ENCODE data around the gene PAFAH1B2.
"Not testable (repeated sequence)": the region's sequence is repeated elsewhere in the genome, so short reads cannot be mapped to it uniquely, and the experiment has no call there.

The PAFAH1B2 gene

DNA sequence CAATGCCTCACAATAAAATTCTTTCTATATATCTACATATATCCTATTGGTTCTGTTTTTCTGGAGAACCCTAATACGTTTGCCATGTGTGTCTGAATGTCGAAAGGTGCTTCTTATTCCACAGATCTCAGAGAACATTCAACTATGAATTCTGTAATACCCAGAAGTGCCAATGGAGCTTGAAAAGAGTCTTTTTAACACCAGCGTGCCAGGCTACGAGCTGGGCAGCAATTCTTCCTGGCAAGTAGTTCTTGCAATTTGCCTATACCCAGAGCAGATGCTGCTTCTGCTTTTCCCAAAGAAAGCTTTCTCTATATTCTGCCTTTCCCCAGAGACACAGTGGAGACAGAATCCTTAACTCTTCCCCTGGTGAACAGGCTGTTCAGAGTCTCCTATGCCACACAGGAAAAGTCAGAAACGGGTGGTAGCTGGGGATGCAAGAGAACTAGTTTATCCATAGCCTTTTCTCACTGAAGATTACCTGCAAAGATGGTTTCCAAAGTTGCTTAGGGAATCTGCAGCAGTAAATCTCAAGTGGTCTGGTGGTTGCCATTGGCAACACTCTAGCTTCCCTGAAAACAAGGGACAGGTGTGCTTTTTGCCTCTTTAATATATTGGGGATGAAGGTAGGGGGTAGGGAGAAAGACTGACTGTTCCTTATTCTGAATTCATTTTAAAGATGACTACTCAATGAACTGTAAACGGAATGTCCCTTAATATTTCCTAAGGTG is 16.8 kb upstream of the PAFAH1B2 start:
- DNase-seq (ENCODE audit: low spot score), result no peak

DNA sequence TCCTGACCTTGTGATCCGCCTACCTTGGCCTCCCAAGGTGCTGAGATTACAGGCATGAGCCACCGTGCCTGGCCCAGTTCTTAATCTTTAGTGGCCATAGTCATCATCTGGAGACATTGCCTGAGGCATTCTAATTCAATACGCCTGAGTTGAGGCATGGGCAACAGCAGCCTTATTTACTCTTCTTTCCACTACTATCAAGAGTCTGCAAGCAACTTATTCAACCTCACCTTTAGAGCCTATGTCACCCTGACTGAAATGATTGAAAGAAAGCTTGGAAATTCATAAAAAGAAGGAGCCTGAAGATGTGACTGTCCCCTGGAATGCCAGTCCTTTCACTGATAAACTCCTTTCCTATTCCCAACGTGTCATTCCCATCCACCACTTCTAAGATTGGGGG is 15.8 kb upstream of the PAFAH1B2 start:
- no peak for DNase-seq (ENCODE audit: low spot score)

DNA sequence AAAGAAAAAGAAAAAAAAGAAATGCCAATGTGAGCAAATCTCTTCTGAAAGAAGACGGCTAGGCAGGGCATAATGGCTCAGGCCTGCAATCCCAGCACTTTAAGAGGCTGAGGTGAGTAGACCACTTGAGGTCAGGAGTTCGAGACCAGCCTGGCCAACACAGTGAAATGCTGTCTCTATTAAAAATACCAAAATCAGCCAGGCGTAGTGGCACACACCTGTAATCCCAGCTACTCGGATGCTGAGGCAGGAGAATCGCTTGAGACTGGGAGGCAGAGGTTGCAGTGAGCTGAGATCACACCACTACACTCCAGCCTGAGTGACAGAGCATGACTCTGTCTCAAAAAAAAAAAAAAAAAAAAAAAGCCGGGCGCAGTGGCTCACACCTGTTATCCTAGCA is 13.7 kb upstream of the PAFAH1B2 start:
- DNase-seq (ENCODE audit: low spot score), result not testable (repeated sequence)

DNA sequence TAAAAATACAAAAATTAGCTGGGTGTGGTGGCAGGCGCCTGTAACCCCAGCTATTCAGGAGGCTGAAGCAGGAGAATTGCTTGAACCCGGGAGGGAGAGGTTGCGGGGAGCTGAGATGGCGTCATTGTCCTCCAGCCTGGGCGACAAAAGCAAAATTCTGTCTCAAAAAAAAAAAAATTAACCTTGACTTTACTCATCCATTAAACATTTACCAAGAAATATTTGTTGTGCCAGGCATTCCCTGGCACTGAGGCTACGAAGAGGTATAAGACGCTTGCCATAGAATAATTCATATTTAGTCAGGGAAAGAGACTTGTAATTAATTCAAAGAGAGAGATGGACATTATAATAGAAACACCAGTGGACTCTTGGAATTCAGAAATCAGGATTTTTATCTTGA is 13.2 kb upstream of the PAFAH1B2 start:
- DNase-seq (ENCODE audit: low spot score), result no peak

DNA sequence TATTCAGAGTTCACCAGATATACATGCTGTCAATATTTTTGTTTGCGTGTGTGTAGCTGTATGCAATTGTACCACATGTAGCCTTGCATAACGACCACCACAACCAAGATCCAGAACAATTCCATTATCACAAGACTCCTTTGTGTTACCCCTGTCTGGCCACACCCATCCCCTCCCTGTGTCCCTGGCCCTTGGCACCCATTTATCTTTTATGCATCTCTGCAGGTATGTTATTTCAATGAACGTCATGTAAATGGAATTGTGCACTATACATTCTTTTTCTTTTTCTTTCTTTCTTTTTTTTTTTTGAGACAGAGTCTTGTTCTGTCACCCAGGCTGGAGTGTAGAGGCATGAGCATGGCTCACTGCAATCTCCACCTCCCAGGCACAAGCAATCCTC is 9.7 kb upstream of the PAFAH1B2 start:
- no peak for DNase-seq (ENCODE audit: low spot score)

DNA sequence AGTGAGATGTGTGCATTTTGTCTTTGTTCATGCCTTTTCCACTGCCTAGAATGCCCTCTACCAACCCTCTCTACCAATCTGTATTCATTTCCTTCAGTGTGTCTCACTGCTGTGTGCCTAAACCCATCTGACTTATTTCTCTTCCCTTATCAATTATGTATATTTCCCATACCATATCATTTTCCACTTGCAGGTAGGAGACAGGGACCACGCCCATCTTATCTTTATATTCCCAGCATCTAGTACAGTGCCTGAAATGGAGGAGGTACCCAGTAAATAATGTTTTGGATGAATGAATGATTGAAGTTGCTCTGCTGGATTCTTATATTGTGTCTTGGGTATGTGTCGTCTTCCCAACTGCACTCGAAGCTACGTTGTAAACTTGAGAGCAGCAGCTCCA is 9.1 kb upstream of the PAFAH1B2 start:
- DNase-seq (ENCODE audit: low spot score), result not testable (repeated sequence)

DNA sequence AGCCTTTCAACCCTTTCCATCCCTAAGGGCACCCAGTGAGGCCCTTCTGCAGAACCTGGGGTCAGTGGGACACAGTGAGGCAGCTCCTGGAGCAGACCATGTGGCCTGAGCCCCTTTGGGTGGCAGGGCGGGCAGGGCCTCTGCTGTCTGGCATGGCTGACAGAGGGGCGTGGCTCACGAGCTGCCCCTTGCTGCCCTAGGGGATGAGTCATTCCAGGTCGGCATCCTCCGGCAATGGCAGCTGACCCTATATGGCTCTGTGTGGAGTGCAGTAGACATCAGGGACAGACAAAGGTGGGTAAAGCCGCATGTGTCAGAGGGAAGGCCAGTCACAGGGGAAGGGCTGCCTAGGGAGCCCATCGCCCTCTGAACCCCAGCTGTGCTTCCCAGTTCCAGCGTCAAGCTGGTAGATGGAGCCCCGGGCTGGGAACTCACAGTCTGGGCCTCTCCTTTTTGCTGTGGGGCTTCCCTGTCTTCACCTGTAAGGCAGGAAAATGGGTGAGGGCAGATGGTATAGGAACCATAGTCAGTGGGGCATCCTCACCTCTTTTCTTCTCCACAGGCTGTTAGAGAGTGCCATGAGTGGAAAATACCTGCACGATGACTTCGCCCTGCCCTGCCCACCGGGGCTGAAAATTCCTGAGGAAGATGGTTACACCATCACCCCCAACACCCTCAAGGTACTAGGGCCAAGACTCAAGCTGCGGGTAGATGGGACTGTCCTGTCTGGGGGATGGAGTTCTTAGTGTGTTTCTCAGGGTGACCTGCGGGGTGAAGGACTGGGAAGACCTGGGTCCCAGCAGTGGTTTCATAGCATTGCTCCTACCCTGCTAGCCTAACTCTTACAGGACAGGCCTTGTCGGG is 6.6 kb upstream of the PAFAH1B2 start:
- DNase-seq (ENCODE audit: low spot score), result not testable (repeated sequence)

DNA sequence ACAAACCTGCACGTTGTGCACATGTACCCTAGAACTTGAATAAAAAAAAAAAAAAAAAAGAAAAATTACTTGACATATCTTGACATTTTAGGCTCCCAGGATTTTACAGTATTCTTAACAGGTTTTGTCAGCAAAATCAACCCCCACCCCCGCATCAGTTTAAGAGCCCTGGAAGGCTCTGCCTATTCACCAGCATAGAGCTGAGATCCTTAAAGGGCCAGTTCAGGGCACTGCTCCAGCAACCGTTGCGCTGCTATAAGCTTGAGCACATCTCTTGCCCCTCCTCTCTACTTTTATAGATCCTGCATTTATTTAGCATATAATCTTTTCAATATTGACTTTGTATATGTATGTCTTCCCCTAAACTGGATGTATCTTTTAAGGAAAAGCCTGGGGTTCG is 697 bp upstream of the PAFAH1B2 start:
- DNase-seq (ENCODE audit: low spot score), result peak; percentile 11

DNA sequence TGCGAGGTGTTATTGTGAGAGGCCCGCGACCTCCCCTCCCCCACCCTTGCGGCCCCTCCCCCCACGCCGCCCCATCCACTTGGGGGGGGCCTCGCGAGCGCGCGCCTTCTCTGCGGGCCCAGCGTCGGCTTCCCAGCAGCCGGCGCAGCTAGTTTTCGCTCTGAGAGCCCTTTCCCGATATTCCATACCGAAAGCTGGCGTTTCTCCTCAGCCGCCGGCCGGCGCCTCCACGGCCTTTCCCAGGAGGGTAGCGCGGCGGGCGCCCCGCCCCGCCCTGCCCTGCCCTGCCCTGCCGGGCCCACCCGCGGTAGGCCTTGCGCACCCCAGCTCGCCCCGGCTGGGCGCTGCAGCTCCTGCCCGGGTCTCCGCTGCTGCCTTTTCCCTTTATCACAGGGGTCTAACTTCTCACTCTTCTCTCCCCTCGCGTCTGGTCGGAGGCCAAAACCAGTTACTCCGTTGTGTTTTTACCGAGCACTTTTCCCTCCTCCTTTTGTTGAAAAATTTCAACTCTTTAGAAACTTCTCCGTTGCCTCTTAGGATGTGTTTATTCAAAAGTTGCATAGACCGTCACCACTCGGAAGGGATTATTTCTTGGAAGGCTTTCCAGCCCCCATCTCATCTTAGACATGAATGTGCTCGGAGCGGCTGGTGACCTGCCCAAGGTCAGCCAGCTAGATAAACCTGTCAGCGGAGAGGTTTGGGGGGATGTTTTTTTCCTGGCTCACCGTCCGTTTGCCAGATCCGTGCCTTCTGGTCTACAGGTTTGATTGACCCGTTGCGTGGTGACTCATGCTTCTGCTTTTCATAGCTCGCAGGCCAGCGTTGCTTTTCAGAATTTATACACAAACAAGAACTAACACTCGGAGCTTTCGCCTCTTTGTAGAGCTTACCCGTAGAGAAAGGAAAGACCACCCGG is 648 bp downstream of the PAFAH1B2 start:
- peak; percentile 43 for DNase-seq (ENCODE audit: low spot score)

DNA sequence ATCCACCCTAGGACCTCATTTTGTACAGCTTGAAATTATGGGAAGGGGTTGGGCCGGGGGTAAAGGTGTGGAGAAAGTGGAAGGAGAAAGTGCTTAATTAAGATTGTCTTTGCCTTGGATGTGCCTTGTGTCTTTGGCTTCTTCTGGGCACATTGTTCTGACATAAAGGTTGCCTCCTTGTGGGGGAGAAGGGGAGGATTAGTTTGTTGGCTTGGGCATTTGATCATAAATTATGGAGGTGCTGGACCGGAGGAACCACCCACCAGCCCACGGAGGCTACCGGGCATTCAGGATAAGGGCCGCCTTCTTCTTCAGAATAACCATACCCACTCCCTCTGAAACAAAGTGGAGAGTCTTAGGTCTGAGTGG is 1.3 kb downstream of the PAFAH1B2 start:
- peak; percentile 9 for DNase-seq (ENCODE audit: low spot score)

DNA sequence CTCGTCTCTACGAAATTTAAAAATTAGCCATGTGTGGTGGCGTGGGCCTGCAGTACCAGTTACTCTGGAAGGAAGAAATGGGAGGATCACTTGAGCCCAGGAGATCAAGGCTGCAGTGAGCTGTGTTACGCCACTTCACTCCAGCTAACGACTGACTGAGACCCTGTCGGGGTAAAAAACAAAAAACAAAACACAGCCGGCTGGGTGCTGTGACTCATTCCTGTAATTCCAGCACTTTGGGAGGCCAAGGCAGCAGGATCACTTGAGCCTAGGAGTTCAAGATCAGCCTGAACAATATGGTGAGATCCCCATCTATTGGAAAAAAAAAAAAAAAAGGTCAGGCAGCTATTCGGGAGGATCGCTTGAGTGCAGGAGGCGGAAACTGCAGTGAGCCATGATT is 2.4 kb downstream of the PAFAH1B2 start:
- DNase-seq (ENCODE audit: low spot score), result no peak

DNA sequence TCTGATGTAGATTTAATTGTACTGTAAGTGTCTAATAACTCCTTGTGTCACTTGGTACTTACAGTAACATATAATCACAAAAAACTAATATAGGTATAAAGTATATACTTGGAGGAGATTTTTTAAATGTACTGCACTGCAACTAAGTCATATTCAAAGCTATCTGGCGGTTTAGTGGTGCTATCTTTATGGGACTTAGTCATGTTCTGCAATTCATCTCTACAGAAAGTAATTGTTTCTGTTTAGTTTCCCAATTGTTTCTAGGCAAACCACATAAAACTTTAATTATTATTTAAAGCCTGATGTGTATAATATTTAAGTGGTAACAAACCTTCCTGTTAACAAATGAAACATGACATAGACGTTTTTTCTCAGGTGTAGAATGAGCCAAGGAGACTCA is 8.0 kb downstream of the PAFAH1B2 start:
- DNase-seq (ENCODE audit: low spot score), result no peak

DNA sequence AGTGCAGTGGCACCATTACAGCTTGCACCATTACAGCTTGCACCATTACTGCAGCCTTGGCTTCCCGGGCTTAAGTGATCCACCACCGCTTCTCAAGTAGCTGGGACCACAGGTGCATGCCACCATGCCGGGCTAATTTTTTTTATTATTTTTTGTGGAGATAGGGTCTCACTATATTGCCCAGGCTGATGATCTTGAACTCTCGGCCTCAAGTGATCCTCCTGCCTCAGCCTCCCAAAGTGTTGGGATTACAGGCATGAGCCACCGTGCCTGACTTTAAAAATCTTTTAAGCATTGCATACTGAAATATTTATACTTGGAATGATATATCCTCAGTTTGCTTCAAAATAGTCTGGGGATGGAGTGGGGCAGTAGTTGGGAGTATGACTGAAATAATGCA is 10.4 kb downstream of the PAFAH1B2 start:
- DNase-seq (ENCODE audit: low spot score), result no peak

DNA sequence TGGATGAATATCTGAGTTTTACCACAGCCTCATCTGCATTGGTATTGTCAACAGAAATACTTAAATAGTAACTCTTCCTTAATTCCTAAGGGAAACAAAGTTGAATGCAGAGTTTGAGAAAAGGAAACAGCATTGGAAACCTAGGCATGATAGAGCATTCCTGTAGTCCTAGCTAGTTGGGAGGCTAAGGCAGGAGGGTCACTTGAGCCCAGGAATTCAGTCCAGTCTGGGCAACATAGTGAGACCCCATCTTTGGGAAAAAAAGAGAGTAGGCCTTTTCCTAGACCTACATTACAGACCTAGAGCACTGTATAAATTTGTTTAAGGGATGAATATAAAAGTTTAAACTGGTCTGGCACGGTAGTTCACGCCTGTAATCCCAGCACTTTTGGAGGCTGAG is 13.4 kb downstream of the PAFAH1B2 start:
- no peak for DNase-seq (ENCODE audit: low spot score)

DNA sequence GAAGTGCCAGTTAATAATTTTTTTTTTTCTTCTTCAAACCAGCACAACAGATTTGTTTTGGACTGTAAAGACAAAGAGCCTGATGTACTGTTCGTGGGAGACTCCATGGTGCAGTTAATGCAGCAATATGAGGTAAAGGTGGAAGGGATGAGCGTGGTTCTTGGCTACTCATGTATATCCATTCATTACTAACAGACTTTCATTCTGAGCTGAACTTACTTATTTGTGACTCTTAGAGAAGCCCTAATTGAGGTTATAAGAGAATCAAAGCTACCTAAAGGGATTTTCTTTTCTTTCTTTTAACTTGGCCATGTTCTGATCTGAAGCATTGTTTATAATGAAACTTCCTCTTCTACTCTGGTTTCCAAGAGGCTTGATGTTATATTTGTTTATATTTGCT is 15.8 kb downstream of the PAFAH1B2 start:
- no peak for DNase-seq (ENCODE audit: low spot score)

DNA sequence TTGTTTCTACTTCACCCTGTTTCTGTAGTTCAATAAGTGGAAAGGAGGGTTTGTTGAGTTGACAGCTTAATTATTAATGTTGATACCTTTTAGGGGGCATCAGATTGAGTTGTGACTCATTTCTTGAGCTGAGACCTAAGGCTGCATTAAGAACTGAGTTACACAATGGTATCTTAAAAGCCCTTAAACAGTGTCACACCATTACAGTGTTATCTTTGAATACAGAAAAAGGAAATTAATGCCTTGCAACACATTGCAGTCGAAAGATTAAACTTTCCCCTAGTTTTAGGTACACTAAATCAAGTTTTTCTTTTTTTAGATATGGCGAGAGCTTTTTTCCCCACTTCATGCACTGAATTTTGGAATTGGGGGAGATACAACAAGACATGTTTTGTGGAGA is 16.7 kb downstream of the PAFAH1B2 start:
- no peak for DNase-seq (ENCODE audit: low spot score)

DNA sequence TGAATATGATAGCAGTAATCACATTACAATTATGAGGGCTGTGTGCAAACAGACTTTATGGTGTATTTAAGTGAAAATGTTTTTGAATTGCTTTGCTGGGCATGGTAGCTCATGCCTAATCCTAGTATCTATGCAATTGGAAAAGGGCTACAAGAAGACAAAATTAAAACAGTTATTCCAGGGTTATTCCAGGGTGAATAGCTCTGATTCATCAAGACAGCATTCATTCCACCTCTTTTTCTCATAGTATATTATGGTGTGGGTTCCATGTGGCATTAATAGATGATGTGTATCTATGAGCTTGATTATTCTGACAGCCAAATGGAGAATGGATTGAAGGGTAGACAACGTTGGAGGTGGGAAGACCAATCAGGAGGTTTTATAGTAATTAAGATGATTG is 22.4 kb downstream of the PAFAH1B2 start:
- DNase-seq (ENCODE audit: low spot score), result no peak

DNA sequence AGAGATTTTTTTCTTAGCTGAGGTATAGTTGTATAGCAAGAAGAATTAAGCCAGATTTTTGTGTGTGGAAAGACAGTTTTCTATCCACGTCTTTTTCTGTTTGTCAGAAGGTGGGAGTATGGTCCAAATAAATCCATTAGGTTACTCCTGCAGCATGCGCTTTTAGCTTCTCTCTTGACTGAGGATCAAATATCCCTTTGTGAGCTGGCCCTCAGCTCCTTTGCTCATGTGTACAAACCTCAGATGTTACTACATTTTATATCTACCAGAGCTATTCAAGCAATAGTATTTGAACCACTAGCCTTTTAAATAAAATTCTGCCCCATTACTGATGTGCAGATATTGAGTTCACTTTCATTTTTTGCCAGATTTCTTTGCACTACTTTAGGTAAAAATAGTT is 25.6 kb downstream of the PAFAH1B2 start:
- no peak for DNase-seq (ENCODE audit: low spot score)

DNA sequence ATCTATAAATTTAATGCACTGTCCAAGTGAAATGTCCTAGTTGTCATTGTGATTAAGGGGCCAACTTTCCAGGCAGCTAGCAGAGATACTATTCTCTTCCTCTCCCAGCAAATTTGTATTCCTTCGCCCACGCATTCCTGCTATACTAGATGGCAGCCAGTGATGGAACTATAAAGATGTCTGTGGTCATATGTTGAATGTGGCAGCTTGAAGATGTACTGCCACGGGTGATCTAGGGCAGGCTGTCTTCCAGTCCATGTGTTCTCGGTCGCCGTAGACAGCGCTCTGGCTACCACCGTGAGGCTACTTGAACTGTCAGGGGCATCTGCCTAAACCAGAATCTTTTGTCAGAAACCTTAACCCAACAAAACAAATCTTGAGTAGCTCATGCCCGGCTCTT is 26.1 kb downstream of the PAFAH1B2 start:
- DNase-seq (ENCODE audit: low spot score), result no peak

DNA sequence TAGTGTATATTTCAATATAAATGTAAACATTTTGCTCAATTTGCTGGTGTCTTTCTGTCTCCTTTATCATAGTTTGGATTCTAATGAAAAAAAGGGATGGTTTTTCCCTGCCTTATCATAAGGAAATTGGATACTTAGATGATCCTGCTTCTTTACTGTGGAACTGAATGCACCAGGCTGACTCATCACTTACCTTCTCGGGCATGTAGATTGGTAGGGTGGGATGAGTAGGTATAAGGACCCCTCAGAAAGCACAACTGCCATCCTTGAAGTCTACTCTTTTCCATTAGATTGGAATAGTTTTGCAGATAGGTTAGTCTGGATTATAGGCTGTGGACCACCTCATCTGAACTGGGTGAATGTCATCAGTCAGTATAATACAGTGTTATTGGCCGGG is 26.9 kb downstream of the PAFAH1B2 start:
- no peak for DNase-seq (ENCODE audit: low spot score)

DNA sequence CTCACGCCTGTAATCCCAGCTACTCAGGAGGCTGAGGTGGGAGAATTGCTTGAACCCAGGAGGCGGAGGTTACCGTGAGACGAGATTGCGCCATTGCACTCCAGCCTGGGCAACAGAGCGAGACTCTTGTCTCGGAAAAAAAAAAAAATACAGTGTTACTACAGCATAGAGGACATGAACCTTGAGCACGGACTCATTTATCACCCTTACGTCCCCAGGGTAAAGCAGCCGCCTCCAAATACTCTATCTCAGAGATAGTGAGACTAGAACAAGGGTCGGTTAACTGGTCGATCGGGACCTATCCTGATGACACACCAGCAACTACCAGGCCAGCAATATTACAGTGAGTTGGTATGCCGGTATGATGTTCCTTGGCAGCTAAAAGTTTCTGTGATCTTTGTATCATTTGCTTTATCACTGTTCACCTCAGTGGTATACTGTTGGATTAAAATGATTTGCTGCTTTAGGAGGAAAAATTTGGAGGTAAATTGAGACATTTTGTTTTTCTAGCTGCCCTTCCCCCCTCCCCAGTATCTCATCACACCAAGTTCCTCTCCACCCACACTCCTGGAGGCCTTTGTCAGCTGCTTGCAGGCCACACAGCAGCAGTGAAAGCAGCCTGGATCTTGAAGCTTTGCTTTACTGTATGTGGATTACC is 27.4 kb downstream of the PAFAH1B2 start:
- no peak for DNase-seq (ENCODE audit: low spot score)

All from LoVo (cell line).